A673 (cell line): Measurements from ENCODE around the gene CHML. TPM values are rescaled to one million over a fixed set of nuclear protein-coding genes. Genes with fewer than 3 reads are reported as not detected.

Experiments
- BruUV-seq: library from RNA; stranded (reverse); fragments of 400-500 nt; replicated peaks from 2 replicates; lab custom pipeline; 2021; lab: Mats Ljungman, UMichigan
- CTCF ChIA-PET: fragments of 300-600 bp; sonication (Branson Sonifier 250); formaldehyde crosslinking; loops from one replicate; lab custom pipeline; 2022; ENCODE audit warnings: antibody characterized with exemption; lab: Charles Lee
- POLR2A ChIA-PET: fragments of 300-600 bp; sonication (Branson Sonifier 250); formaldehyde crosslinking; loops from one replicate; lab custom pipeline; 2022; ENCODE audit warnings: antibody characterized with exemption; ENCODE audit not compliant: low non-redundant PET; lab: Charles Lee
- DNase-seq: peaks from one replicate; pipeline ENCODE4 v3.0.0-alpha.2; 2015; ENCODE audit warnings: low spot score
- H3K27ac ChIP-seq: fragments of 200-600 bp; sonication (generic); 2 replicates; pipeline ENCODE4 v1.5.1; 2016; ENCODE audit warnings: mixed run types, low read depth, mild to moderate bottlenecking, mixed read lengths, antibody characterized with exemption, low read length; ENCODE audit not compliant: poor library complexity, severe bottlenecking
- H3K27me3 ChIP-seq: fragments of 200-600 bp; sonication (generic); replicated peaks from 2 replicates; pipeline ENCODE4 v1.6.1; 2017; ENCODE audit warnings: mixed run types, low read depth, mild to moderate bottlenecking, mixed read lengths, antibody characterized with exemption, low read length; ENCODE audit not compliant: insufficient read depth, poor library complexity
- H3K36me3 ChIP-seq: fragments of 200-600 bp; sonication (generic); 2 replicates; pipeline ENCODE4 v1.6.1; 2016; ENCODE audit warnings: mixed run types, mild to moderate bottlenecking, mixed read lengths, antibody characterized with exemption, low read length; ENCODE audit not compliant: insufficient read depth, poor library complexity, severe bottlenecking
- H3K4me1 ChIP-seq: fragments of 200-600 bp; sonication (generic); 2 replicates; pipeline ENCODE4 v1.6.1; 2017; ENCODE audit warnings: mixed run types, mild to moderate bottlenecking, mixed read lengths, antibody characterized with exemption, low read length; ENCODE audit not compliant: insufficient read depth, poor library complexity, severe bottlenecking
- H3K4me3 ChIP-seq: fragments of 200-600 bp; sonication (generic); 2 replicates; pipeline ENCODE4 v1.5.1; 2016; ENCODE audit warnings: low read depth, mixed run types, mild to moderate bottlenecking, mixed read lengths, low read length; ENCODE audit not compliant: poor library complexity, severe bottlenecking
- H3K9me3 ChIP-seq: fragments of 200-600 bp; sonication (generic); 2 replicates; pipeline ENCODE4 v1.6.1; 2016; ENCODE audit warnings: mixed run types, low read depth, mild to moderate bottlenecking, mixed read lengths, antibody characterized with exemption, low read length; ENCODE audit not compliant: poor library complexity, severe bottlenecking
- EZH2 ChIP-seq: fragments of 200-600 bp; sonication (generic); IDR thresholded peaks from 2 replicates; pipeline ENCODE4 v1.6.1; 2017; ENCODE audit warnings: borderline replicate concordance, low read depth, mild to moderate bottlenecking, mixed read lengths, antibody characterized with exemption, low read length; ENCODE audit not compliant: poor library complexity, severe bottlenecking
- intact Hi-C: fragments of 100-400 bp; cut with micrococcal nuclease; formaldehyde crosslinking; loops from one replicate; pipeline ENCODE4 v1.10.0; 2022; ENCODE audit not compliant: unreplicated experiment
- total RNA-seq: library from RNA; stranded (reverse); gene quantifications from 2 replicates; pipeline ENCODE4 v1.2.3, GENCODE V29; 2021
- TF ChIP-seq, protein P1 (sequence below): fragments of 300-800, 200-600 bp; sonication (generic); conservative IDR thresholded peaks from 2 replicates; pipeline ENCODE4 v1.5.1; 2017; ENCODE audit warnings: low read depth, mild to moderate bottlenecking, antibody characterized with exemption, low read length, moderate library complexity, mixed read lengths

CHML gene
- total RNA-seq, 1 experiment from 2014 or later = 11.9 TPM

DNA sequence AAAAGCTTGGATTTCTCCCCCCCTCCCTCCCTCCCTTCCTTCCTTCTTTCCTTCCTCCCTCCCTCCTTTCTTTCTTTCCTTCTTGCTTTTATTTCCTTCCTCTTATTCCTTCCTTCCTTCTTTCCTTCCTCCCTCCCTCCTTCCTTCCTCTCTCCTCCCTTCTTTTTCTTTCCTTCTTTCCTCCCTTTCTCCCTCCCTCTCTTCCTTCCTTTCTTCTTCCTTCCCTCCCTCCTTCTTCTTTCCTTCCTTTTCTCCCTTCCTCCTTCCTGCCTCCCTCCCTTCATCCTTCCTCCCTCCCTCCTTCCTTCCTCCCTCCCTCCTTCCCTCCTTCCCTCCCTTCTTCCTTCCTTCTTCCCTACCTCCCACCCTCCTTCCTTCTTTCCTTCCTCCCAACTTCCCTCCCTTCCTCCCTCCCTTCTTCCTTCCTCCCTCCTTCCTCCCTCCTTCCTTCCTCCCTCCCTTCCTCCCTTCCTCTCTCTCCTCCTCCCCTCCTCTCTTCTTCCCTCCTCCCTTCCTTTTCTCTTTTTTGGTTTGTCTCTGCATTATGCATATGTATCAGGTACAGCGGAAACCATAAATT, 34.7 kb upstream of the CHML start:
- BruUV-seq = no TSS peak
- no peak for DNase-seq
- H3K9me3 ChIP-seq = no peaks in the 10 kb centered on the region
- CTCF ChIA-PET = no interaction called here
- H3K4me1 ChIP-seq = peaks cover 8% of the 10 kb centered on the region
- no peaks in the 10 kb centered on the region for H3K36me3 ChIP-seq
- intact Hi-C loops = no loop called here
- POLR2A ChIA-PET = no interaction called here
- no peaks in the 10 kb centered on the region for H3K27me3 ChIP-seq
- H3K27ac ChIP-seq = no peak overlapping the region
- TF ChIP-seq EZH2 = no peak
- TF ChIP-seq, protein P1, sequence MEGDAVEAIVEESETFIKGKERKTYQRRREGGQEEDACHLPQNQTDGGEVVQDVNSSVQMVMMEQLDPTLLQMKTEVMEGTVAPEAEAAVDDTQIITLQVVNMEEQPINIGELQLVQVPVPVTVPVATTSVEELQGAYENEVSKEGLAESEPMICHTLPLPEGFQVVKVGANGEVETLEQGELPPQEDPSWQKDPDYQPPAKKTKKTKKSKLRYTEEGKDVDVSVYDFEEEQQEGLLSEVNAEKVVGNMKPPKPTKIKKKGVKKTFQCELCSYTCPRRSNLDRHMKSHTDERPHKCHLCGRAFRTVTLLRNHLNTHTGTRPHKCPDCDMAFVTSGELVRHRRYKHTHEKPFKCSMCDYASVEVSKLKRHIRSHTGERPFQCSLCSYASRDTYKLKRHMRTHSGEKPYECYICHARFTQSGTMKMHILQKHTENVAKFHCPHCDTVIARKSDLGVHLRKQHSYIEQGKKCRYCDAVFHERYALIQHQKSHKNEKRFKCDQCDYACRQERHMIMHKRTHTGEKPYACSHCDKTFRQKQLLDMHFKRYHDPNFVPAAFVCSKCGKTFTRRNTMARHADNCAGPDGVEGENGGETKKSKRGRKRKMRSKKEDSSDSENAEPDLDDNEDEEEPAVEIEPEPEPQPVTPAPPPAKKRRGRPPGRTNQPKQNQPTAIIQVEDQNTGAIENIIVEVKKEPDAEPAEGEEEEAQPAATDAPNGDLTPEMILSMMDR = no peak
- no peak overlapping the region for H3K4me3 ChIP-seq

DNA sequence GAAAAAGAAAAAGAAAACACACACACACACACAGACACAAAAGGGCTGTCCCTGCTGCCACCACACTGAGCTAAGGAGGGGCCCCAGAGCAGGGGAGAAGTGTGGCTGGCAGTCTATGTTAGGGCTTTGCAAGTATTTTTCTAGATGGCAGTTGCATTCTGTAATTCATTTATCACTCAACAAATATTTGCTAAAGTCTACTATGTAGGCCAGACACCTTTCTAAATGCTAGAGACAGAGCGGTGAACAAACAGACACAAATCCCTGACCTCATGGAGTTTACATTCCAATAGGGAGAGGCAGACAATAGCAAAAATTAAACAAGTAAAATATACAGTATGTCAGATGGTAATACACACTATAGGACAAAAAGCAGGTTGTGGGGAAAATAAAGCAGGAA, 32.1 kb upstream of the CHML start:
- Histone ChIP-seq H3K27ac (no peak overlapping the region), H3K9me3 (no peaks in the 10 kb centered on the region), H3K27me3 (no peaks in the 10 kb centered on the region), H3K36me3 (no peaks in the 10 kb centered on the region), H3K4me1 (no peaks in the 10 kb centered on the region), H3K4me3 (no peak overlapping the region)
- CTCF ChIA-PET = no interaction called here
- no TSS peak for BruUV-seq
- no peak for DNase-seq
- POLR2A ChIA-PET = no interaction called here
- intact Hi-C loops = no loop called here
- TF ChIP-seq, protein P1 = no peak

DNA sequence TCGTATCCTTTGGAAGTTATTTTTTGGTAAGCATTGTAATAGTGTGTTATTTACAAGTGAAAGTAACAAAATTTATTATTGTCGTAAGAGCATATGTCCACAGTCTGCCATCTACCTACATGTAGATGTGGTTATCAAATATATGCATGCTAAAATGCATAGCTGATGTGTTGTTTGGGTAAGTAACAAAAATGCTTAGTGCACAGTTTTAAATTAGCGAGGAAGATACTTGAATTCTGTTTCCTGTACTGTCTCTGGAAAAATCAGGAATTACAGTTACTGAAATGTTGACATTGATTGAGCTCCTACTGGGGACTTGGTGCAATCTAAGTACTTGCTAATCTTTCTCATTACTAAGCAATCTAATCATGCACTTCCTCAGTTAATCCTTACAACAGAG, 26.2 kb upstream of the CHML start:
- Histone ChIP-seq H3K36me3 (no peaks in the 10 kb centered on the region), H3K9me3 (no peaks in the 10 kb centered on the region), H3K4me3 (no peak overlapping the region), H3K4me1 (no peaks in the 10 kb centered on the region), H3K27me3 (no peaks in the 10 kb centered on the region), H3K27ac (no peak overlapping the region)
- BruUV-seq = no TSS peak
- no peak for TF ChIP-seq EZH2
- TF ChIP-seq, protein P1 = no peak
- ChIA-PET CTCF (no interaction called here), POLR2A (no interaction called here)
- no peak for DNase-seq
- intact Hi-C loops = no loop called here
